B cell (primary cell): Measurements from ENCODE around the gene SSBP2. TPM values are rescaled to one million over a fixed set of nuclear protein-coding genes. Genes with fewer than 3 reads are reported as not detected.

Experiments used
- ATAC-seq: fragments of 200-7000 bp; cut with Tn5 transposase; one replicate; pipeline ENCODE4 v1.10.0; 2021; ENCODE audit warnings: low read depth, mild to moderate bottlenecking, moderate number of reproducible peaks, moderate library complexity
- CTCF ChIA-PET: fragments of 350-600 bp; sonication (Branson Sonifier 250); formaldehyde crosslinking; loops from one replicate; lab custom pipeline; 2021; ENCODE audit warnings: antibody characterized with exemption, inconsistent platforms; lab: Charles Lee
- POLR2A ChIA-PET: fragments of 350-600 bp; sonication (Branson Sonifier 250); formaldehyde crosslinking; loops from one replicate; lab custom pipeline; 2021; ENCODE audit warnings: antibody characterized with exemption; lab: Charles Lee
- DNase-seq: peaks from one replicate; pipeline ENCODE4 v3.0.0; 2013
- H2AFZ ChIP-seq: 2 replicates; pipeline ENCODE4 v1.6.1; 2012; ENCODE audit warnings: mild to moderate bottlenecking, low read depth, low read length; ENCODE audit not compliant: insufficient read depth, poor library complexity, severe bottlenecking
- H3K27ac ChIP-seq, 2 donors: 1 replicate in 1 of 2; 2 replicates in 1 of 2; pipeline ENCODE4 v1.5.1; 2012 to 2013; ENCODE audit warnings: low read length in 2 of 2, mild to moderate bottlenecking in 2 of 2, moderate library complexity in 1 of 2
- H3K27me3 ChIP-seq, 4 experiments: fragments of 200-600 bp in 1 of 4; sonication (generic) in 1 of 4; replicated peaks in 1 of 4; 1 replicate in 2 of 4; 2 replicates in 2 of 4; pipeline versions ENCODE4 v1.6.1 to v1.7.0; 2013 to 2016; ENCODE audit warnings: low read length in 3 of 4, mild to moderate bottlenecking in 2 of 4, mixed read lengths in 1 of 4, moderate library complexity in 1 of 4; ENCODE audit not compliant: insufficient read depth in 4 of 4, control insufficient read depth in 3 of 4; ENCODE audit errors: control extremely low read depth in 1 of 4
- H3K36me3 ChIP-seq, 2 experiments: replicated peaks in 1 of 2; 1 replicate in 1 of 2; 2 replicates in 1 of 2; pipeline versions ENCODE4 v1.6.1 to v1.7.1; 2013; ENCODE audit warnings: low read length in 1 of 2; ENCODE audit not compliant: insufficient read depth in 2 of 2, control insufficient read depth in 1 of 2; ENCODE audit errors: control extremely low read depth in 1 of 2, extremely low read depth in 1 of 2
- H3K4me1 ChIP-seq, 2 donors: fragments of 200-600 bp in 1 of 2; sonication (generic) in 1 of 2; 1 replicate in 1 of 2; 2 replicates in 1 of 2; pipeline versions ENCODE4 v1.5.1 to v1.6.1; 2013 to 2017; ENCODE audit warnings: low read length in 2 of 2; ENCODE audit not compliant: control insufficient read depth in 2 of 2, insufficient read depth in 2 of 2
- H3K4me2 ChIP-seq: replicated peaks from 2 replicates; pipeline ENCODE3; 2012; ENCODE audit warnings: mild to moderate bottlenecking, low read depth, low read length; ENCODE audit not compliant: poor library complexity, severe bottlenecking
- H3K4me3 ChIP-seq, 5 experiments: fragments of 200-600 bp in 1 of 5; sonication (generic) in 1 of 5; 1 replicate in 3 of 5; 2 replicates in 2 of 5; pipeline versions ENCODE4 v1.5.1 to v1.7.0; 2011 to 2016; ENCODE audit warnings: low read length in 4 of 5, mild to moderate bottlenecking in 4 of 5, low read depth in 2 of 5, control low read depth in 1 of 5, moderate library complexity in 1 of 5; ENCODE audit not compliant: insufficient read depth in 1 of 5; ENCODE audit errors: control extremely low read depth in 1 of 5, extremely low read depth in 1 of 5
- H3K79me2 ChIP-seq: fragments of 200-600 bp; sonication (generic); one replicate; pipeline ENCODE4 v1.6.0; 2016; ENCODE audit warnings: low read length; ENCODE audit not compliant: control insufficient read depth, insufficient read depth
- H3K9ac ChIP-seq: fragments of 200-600 bp; sonication (generic); 2 replicates; pipeline ENCODE4 v1.6.1; 2017; ENCODE audit warnings: mild to moderate bottlenecking, low read length, moderate library complexity
- H3K9me3 ChIP-seq, 3 donors: one replicate each; pipeline versions ENCODE4 v1.6.1 to v1.7.1; 2013; ENCODE audit warnings: low read length in 2 of 3; ENCODE audit not compliant: control insufficient read depth in 2 of 3, insufficient read depth in 1 of 3; ENCODE audit errors: control extremely low read depth in 1 of 3
- H4K20me1 ChIP-seq: 2 replicates; pipeline ENCODE4 v1.6.0; 2012; ENCODE audit warnings: mild to moderate bottlenecking, low read length; ENCODE audit not compliant: insufficient read depth, control insufficient read depth, poor library complexity, severe bottlenecking
- H3K27ac Mint-ChIP-seq: one replicate; pipeline ENCODE4 v1.8.0; 2021; ENCODE audit warnings: mixed read lengths
- H3K27me3 Mint-ChIP-seq: one replicate; pipeline ENCODE4 v1.8.0; 2021; ENCODE audit warnings: mixed read lengths
- H3K4me1 Mint-ChIP-seq: one replicate; pipeline ENCODE4 v1.8.0; 2021; ENCODE audit warnings: mixed read lengths
- H3K4me3 Mint-ChIP-seq: one replicate; pipeline ENCODE4 v1.8.0; 2021; ENCODE audit warnings: mixed read lengths
- H3K9me3 Mint-ChIP-seq: one replicate; pipeline ENCODE4 v1.8.0; 2022; ENCODE audit warnings: mixed read lengths; ENCODE audit not compliant: insufficient read depth
- EZH2 ChIP-seq: IDR thresholded peaks from 2 replicates; pipeline ENCODE4 v1.6.1; 2012; ENCODE audit warnings: borderline replicate concordance, low read depth, mild to moderate bottlenecking, moderate library complexity, low read length; ENCODE audit not compliant: insufficient read depth, poor library complexity, severe bottlenecking
- WGBS: methylation state at CpG from one replicate; pipeline ENCODE4 v1.1.5; 2013; ENCODE audit warnings: missing lambda C conversion rate; ENCODE audit not compliant: insufficient coverage; 5-methylcytosine and 5-hydroxymethylcytosine counted together
- intact Hi-C: fragments of 100-400 bp; cut with micrococcal nuclease; formaldehyde crosslinking; loops from one replicate; pipeline ENCODE4 v1.10.0; 2022
- polyA plus RNA-seq: library from polyadenylated mRNA; depleted of rRNA; stranded (reverse); fragments of >200 nt; gene quantifications from 2 replicates; pipeline ENCODE4 v1.2.3, GENCODE V29; 2012
- total RNA-seq, 2 donors: library from RNA; stranded (reverse); fragments of 120-200 nt in 1 of 2; gene quantifications; 1 replicate in 1 of 2; 2 replicates in 1 of 2; pipeline versions ENCODE4 v1.2.3 to v1.2.4, GENCODE V29; 2013 to 2022
- TF ChIP-seq, protein P1 (sequence below): fragments of 200-600 bp; IDR thresholded peaks from one replicate; pipeline ENCODE4 v1.8.0; 2022; ENCODE audit warnings: antibody characterized with exemption, mild to moderate bottlenecking

The SSBP2 gene
- total and polyA plus RNA-seq, 2 donors (not counting 1 experiment from before 2014, with no cell fraction given): 40.9 to 49.6 TPM

- WGBS: 100% methylated on average over 6 of the region's 8 CpGs
- Histone ChIP-seq H3K4me2 (no peak overlapping the region), H3K9ac (no peak overlapping the region), H2AFZ (no peak overlapping the region), H4K20me1 (no peaks in the 10 kb centered on the region), H3K36me3 (no peaks in the 10 kb centered on the region), H3K79me2 (no peaks in the 10 kb centered on the region), H3K9me3 (no peaks in the 10 kb centered on the region), H3K4me3 (no peak overlapping the region), H3K27me3 (no peaks in the 10 kb centered on the region), H3K4me1 (no peaks in the 10 kb centered on the region), H3K27ac (no peak overlapping the region)
- H3K27me3 Mint-ChIP-seq: peaks cover 3% of the 10 kb centered on the region
- POLR2A ChIA-PET: interaction anchor here (0.6 kb wide), 1 partner anchor 10 kb away, joined by 4 read pairs; no protein-coding TSS in a partner anchor
- H3K27ac Mint-ChIP-seq: no peak overlapping the region
- intact Hi-C loops: no loop called here
- H3K4me3 Mint-ChIP-seq: no peak overlapping the region
- DNase-seq (no peak), ATAC-seq (no peak)
- H3K4me1 Mint-ChIP-seq: no peaks in the 10 kb centered on the region
- H3K9me3 Mint-ChIP-seq: no peaks in the 10 kb centered on the region
- TF ChIP-seq EZH2: no peak
- TF ChIP-seq, protein P1, sequence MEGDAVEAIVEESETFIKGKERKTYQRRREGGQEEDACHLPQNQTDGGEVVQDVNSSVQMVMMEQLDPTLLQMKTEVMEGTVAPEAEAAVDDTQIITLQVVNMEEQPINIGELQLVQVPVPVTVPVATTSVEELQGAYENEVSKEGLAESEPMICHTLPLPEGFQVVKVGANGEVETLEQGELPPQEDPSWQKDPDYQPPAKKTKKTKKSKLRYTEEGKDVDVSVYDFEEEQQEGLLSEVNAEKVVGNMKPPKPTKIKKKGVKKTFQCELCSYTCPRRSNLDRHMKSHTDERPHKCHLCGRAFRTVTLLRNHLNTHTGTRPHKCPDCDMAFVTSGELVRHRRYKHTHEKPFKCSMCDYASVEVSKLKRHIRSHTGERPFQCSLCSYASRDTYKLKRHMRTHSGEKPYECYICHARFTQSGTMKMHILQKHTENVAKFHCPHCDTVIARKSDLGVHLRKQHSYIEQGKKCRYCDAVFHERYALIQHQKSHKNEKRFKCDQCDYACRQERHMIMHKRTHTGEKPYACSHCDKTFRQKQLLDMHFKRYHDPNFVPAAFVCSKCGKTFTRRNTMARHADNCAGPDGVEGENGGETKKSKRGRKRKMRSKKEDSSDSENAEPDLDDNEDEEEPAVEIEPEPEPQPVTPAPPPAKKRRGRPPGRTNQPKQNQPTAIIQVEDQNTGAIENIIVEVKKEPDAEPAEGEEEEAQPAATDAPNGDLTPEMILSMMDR: no peak
- CTCF ChIA-PET: interaction anchor here (1.4 kb wide), 1 partner anchor 12 kb away, joined by 6 read pairs; no protein-coding TSS in a partner anchor
Measured at GRCh38 chr5:81767097-81767496, 16.2 kb upstream of the SSBP2 start.

DNA sequence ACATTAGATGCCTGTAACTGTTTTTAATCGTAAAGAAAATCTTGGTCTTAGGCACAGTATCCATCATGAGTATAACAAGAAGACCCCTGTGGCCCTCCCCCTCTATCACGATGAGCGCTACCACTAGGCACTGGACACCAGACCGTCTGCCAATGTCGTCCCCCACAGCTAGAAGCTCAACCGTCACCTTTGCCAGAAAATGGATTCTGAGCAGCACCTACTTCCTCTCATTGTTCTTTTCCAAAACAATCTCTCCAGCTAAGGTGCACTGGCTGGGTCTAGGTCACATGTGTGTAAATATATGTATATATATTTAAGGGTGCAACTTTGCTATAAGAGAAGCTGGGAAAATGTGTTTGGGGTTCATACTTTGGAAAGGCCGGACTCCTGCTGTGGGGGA, 15.7 kb upstream of the SSBP2 start:
- H3K27me3 ChIP-seq: no peaks in the 10 kb centered on the region
- ChIA-PET CTCF (interaction anchor here (1.4 kb wide), 1 partner anchor 12 kb away, joined by 6 read pairs; no protein-coding TSS in a partner anchor), POLR2A (interaction anchor here (0.6 kb wide), 1 partner anchor 10 kb away, joined by 4 read pairs; no protein-coding TSS in a partner anchor)
- no peak overlapping the region for H3K4me3 ChIP-seq
- H3K4me2 ChIP-seq: no peak overlapping the region
- 97% methylated on average over 4 of the region's 7 CpGs for WGBS
- H2AFZ ChIP-seq: no peak overlapping the region
- H3K36me3 ChIP-seq: no peaks in the 10 kb centered on the region
- no peak for ATAC-seq
- Mint-ChIP-seq H3K9me3 (no peaks in the 10 kb centered on the region), H3K4me3 (no peak overlapping the region), H3K27me3 (peaks cover 3% of the 10 kb centered on the region), H3K4me1 (no peaks in the 10 kb centered on the region), H3K27ac (no peak overlapping the region)
- no peaks in the 10 kb centered on the region for H3K79me2 ChIP-seq
- intact Hi-C loops: no loop called here
- no peak overlapping the region for H3K27ac ChIP-seq
- H4K20me1 ChIP-seq: no peaks in the 10 kb centered on the region
- TF ChIP-seq EZH2: no peak
- TF ChIP-seq, protein P1: no peak
- no peak overlapping the region for H3K9ac ChIP-seq
- no peak for DNase-seq
- no peaks in the 10 kb centered on the region for H3K9me3 ChIP-seq
- H3K4me1 ChIP-seq: no peaks in the 10 kb centered on the region
